ENCODE data around the gene MAB21L4. TPM values are rescaled to one million over a fixed set of nuclear protein-coding genes. Genes with fewer than 3 reads are reported as not detected.

MAB21L4 gene
- polyA plus RNA-seq, 2 donors, result 181 to 254 TPM

DNA sequence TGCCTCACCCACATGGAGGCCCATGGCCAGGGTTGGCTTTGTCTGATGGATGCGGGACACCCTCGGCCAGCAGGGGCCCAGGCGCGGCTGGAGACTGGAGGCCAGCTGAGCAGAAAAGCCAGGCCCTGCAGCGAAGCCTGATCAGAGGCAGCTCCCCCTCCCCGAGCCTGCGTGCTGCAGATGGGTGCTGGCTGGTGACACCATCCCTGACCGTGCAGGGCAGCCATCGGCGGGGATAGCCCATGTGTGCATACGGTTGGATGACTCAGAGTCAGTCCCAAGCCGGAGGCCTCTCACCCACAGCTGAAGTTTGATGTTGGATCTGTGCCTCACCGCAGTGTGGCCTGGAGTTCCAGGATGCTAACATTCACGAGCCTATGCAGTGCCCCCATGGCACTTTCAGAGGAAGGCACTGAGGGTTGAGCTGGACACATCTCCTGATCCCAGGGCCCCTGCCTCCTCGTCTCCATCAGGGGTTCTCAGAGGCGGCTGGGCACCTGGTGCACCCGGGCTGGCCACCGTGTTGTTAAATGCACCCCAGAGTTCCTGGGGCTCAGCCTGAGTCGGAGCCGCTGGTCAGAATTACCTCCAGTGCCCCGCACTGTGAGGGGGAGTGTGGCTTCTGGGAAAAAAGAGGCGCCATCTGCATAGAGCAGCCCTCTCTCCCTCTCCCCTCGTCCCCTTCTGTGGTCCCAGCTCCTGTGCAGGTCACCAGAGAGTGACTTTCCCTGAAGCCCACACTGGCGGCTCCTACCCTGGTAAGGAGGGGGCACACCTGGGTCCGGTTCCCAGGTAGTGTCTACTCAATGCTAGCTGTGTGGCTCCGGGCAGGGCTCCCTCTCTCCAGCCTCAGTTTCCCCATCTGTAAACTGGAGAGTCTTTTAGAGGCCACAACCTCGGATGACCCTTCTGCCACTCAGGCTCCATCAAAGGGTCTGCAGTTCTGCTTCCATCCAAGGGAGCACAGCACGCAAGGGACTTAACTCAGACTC lies 56.5 kb downstream of the MAB21L4 start:
- Histone ChIP-seq H3K36me3 (ENCODE audit: control insufficient read depth in 2 of 2, insufficient read depth in 2 of 2, low read length in 1 of 2) (no peaks in the 10 kb centered on the region), H3K27ac (ENCODE audit: low read depth in 2 of 2, low read length in 1 of 2) (no peak overlapping the region), H3K4me3 (ENCODE audit: low read depth in 1 of 2, low read length in 2 of 2) (no peak overlapping the region), H3K9me3 (ENCODE audit: control insufficient read depth in 2 of 2, insufficient read depth in 1 of 2, low read depth in 1 of 2, low read length in 1 of 2) (no peaks in the 10 kb centered on the region), H3K4me1 (ENCODE audit: control insufficient read depth in 2 of 2, insufficient read depth in 2 of 2, low read length in 1 of 2) (no peaks in the 10 kb centered on the region), H3K27me3 (ENCODE audit: control insufficient read depth in 1 of 2, insufficient read depth in 2 of 2, low read length in 2 of 2) (peaks cover 0 to 3% of the 10 kb centered on the region in 2 donors)
- WGBS, 2 donors, result 83 to 85% methylated on average over 28 of the region's 28 CpGs

DNA sequence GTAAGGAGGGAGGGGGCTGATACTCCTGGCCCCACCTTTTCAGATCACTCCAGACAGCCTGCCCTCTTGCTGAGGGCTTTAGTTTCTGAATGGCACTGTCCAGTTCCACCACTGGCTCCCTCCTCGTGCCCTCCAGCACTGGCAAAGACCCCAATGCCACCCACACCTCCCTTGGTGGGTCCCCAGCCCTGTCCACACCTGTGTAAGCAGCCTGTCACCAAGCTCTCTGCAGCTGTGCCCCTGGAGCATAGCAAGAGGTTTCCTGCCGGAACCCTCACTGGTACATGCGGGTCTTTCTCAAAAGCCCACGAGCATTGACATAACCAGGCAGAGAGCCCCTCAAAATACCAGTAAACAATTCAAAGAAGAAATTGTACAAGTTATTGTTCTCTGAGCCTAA lies 58.3 kb downstream of the MAB21L4 start:
- Histone ChIP-seq H3K4me1 (ENCODE audit: control insufficient read depth in 2 of 2, insufficient read depth in 2 of 2, low read length in 1 of 2) (no peaks in the 10 kb centered on the region), H3K27ac (ENCODE audit: low read depth in 2 of 2, low read length in 1 of 2) (no peak overlapping the region), H3K4me3 (ENCODE audit: low read depth in 1 of 2, low read length in 2 of 2) (no peak overlapping the region), H3K36me3 (ENCODE audit: control insufficient read depth in 2 of 2, insufficient read depth in 2 of 2, low read length in 1 of 2) (no peaks in the 10 kb centered on the region), H3K27me3 (ENCODE audit: control insufficient read depth in 1 of 2, insufficient read depth in 2 of 2, low read length in 2 of 2) (peaks cover 0 to 3% of the 10 kb centered on the region in 2 donors), H3K9me3 (ENCODE audit: control insufficient read depth in 2 of 2, insufficient read depth in 1 of 2, low read depth in 1 of 2, low read length in 1 of 2) (no peaks in the 10 kb centered on the region)
- whole genome bisulfite sequencing, 2 donors, result 59 to 60% methylated on average over 4 of the region's 4 CpGs

DNA sequence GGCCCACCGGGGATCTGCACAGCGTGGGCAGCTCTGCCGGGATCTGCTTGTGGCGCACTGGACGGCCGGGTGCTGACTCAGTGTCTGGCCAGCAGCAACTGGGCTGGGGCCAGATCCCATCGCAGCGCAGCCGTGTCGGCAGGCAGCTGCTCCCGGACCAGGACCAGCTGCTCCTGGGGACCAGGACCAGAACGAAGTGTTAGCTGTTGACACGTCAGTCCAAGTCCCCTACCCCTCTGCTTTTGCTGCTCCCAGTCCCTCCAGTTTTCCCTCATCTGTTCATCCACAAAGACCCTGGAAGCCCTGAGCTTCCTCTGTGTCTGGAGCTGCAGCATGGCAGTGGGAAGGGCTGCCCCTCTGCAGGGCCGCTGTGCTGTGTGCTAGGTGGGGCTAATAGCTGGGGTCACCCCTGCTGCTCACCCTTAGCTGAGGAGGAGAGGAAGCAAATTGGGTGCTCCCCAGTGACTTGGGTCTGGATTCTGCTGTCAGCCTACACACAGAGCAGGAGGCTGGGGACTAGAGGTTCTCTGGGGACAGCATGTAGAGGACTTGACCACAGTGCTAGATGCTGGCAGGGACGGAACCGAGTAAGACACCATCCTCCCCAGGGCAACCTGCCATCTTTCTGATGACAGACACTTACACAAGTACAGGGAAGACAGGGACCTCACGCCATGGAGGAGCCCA lies 59.0 kb downstream of the MAB21L4 start:
- H3K27ac ChIP-seq (ENCODE audit: low read depth in 2 of 2, low read length in 1 of 2), result no peak overlapping the region
- no peaks in the 10 kb centered on the region for H3K36me3 ChIP-seq (ENCODE audit: control insufficient read depth in 2 of 2, insufficient read depth in 2 of 2, low read length in 1 of 2)
- no peaks in the 10 kb centered on the region for H3K4me1 ChIP-seq (ENCODE audit: control insufficient read depth in 2 of 2, insufficient read depth in 2 of 2, low read length in 1 of 2)
- H3K4me3 ChIP-seq (ENCODE audit: low read depth in 1 of 2, low read length in 2 of 2), result no peak overlapping the region
- H3K9me3 ChIP-seq (ENCODE audit: control insufficient read depth in 2 of 2, insufficient read depth in 1 of 2, low read depth in 1 of 2, low read length in 1 of 2), result no peaks in the 10 kb centered on the region
- WGBS, 2 donors, result 54 to 70% methylated on average over 17 of the region's 17 CpGs
- H3K27me3 ChIP-seq (ENCODE audit: control insufficient read depth in 1 of 2, insufficient read depth in 2 of 2, low read length in 2 of 2), result peaks cover 0 to 3% of the 10 kb centered on the region in 2 donors

Other genes with a start within 250 kb of the MAB21L4 start
- gene AQP12B, start 213.3 kb downstream of the MAB21L4 start, polyA plus RNA-seq, result not detected
- gene AQP12A, start 204.3 kb downstream of the MAB21L4 start, polyA plus RNA-seq, result not detected
- under 1 TPM; 0.04 to 0.06 TPM for gene KIF1A, start 75.9 kb downstream of the MAB21L4 start, polyA plus RNA-seq
- gene AGXT, start 27.3 kb downstream of the MAB21L4 start, polyA plus RNA-seq, result not detected
- gene CROCC2, start 10.2 kb upstream of the MAB21L4 start, polyA plus RNA-seq, result under 1 TPM; 0.12 to 0.16 TPM
- gene SNED1, start 102.5 kb upstream of the MAB21L4 start, polyA plus RNA-seq, result 1 to 10 TPM; 3.3 to 3.6 TPM
- 10 to 100 TPM; 21.5 to 32.7 TPM for gene MTERF4, start 206.1 kb upstream of the MAB21L4 start, polyA plus RNA-seq

Data from esophagus (tissue), 2 donors.